B cell (primary cell): ENCODE data around the gene CNR2. TPM values are rescaled to one million over a fixed set of nuclear protein-coding genes. Genes with fewer than 3 reads are reported as not detected.

ENCODE experiments used
- ATAC-seq: fragments of 200-7000 bp; cut with Tn5 transposase; one replicate; pipeline ENCODE4 v1.10.0; 2021; ENCODE audit warnings: low read depth, mild to moderate bottlenecking, moderate number of reproducible peaks, moderate library complexity
- CTCF ChIA-PET: fragments of 350-600 bp; sonication (Branson Sonifier 250); formaldehyde crosslinking; loops from one replicate; lab custom pipeline; 2021; ENCODE audit warnings: antibody characterized with exemption, inconsistent platforms; lab: Charles Lee
- POLR2A ChIA-PET: fragments of 350-600 bp; sonication (Branson Sonifier 250); formaldehyde crosslinking; loops from one replicate; lab custom pipeline; 2021; ENCODE audit warnings: antibody characterized with exemption; lab: Charles Lee
- DNase-seq: peaks from one replicate; pipeline ENCODE4 v3.0.0; 2013
- H2AFZ ChIP-seq: 2 replicates; pipeline ENCODE4 v1.6.1; 2012; ENCODE audit warnings: mild to moderate bottlenecking, low read depth, low read length; ENCODE audit not compliant: insufficient read depth, poor library complexity, severe bottlenecking
- H3K27ac ChIP-seq, 2 donors: 1 replicate in 1 of 2; 2 replicates in 1 of 2; pipeline ENCODE4 v1.5.1; 2012 to 2013; ENCODE audit warnings: low read length in 2 of 2, mild to moderate bottlenecking in 2 of 2, moderate library complexity in 1 of 2
- H3K27me3 ChIP-seq, 4 experiments: fragments of 200-600 bp in 1 of 4; sonication (generic) in 1 of 4; replicated peaks in 1 of 4; 1 replicate in 2 of 4; 2 replicates in 2 of 4; pipeline versions ENCODE4 v1.6.1 to v1.7.0; 2013 to 2016; ENCODE audit warnings: low read length in 3 of 4, mild to moderate bottlenecking in 2 of 4, mixed read lengths in 1 of 4, moderate library complexity in 1 of 4; ENCODE audit not compliant: insufficient read depth in 4 of 4, control insufficient read depth in 3 of 4; ENCODE audit errors: control extremely low read depth in 1 of 4
- H3K36me3 ChIP-seq, 2 experiments: replicated peaks in 1 of 2; 1 replicate in 1 of 2; 2 replicates in 1 of 2; pipeline versions ENCODE4 v1.6.1 to v1.7.1; 2013; ENCODE audit warnings: low read length in 1 of 2; ENCODE audit not compliant: insufficient read depth in 2 of 2, control insufficient read depth in 1 of 2; ENCODE audit errors: control extremely low read depth in 1 of 2, extremely low read depth in 1 of 2
- H3K4me1 ChIP-seq, 2 donors: fragments of 200-600 bp in 1 of 2; sonication (generic) in 1 of 2; 1 replicate in 1 of 2; 2 replicates in 1 of 2; pipeline versions ENCODE4 v1.5.1 to v1.6.1; 2013 to 2017; ENCODE audit warnings: low read length in 2 of 2; ENCODE audit not compliant: control insufficient read depth in 2 of 2, insufficient read depth in 2 of 2
- H3K4me2 ChIP-seq: replicated peaks from 2 replicates; pipeline ENCODE3; 2012; ENCODE audit warnings: mild to moderate bottlenecking, low read depth, low read length; ENCODE audit not compliant: poor library complexity, severe bottlenecking
- H3K4me3 ChIP-seq, 5 experiments: fragments of 200-600 bp in 1 of 5; sonication (generic) in 1 of 5; 1 replicate in 3 of 5; 2 replicates in 2 of 5; pipeline versions ENCODE4 v1.5.1 to v1.7.0; 2011 to 2016; ENCODE audit warnings: low read length in 4 of 5, mild to moderate bottlenecking in 4 of 5, low read depth in 2 of 5, control low read depth in 1 of 5, moderate library complexity in 1 of 5; ENCODE audit not compliant: insufficient read depth in 1 of 5; ENCODE audit errors: control extremely low read depth in 1 of 5, extremely low read depth in 1 of 5
- H3K79me2 ChIP-seq: fragments of 200-600 bp; sonication (generic); one replicate; pipeline ENCODE4 v1.6.0; 2016; ENCODE audit warnings: low read length; ENCODE audit not compliant: control insufficient read depth, insufficient read depth
- H3K9ac ChIP-seq: fragments of 200-600 bp; sonication (generic); 2 replicates; pipeline ENCODE4 v1.6.1; 2017; ENCODE audit warnings: mild to moderate bottlenecking, low read length, moderate library complexity
- H3K9me3 ChIP-seq, 3 donors: one replicate each; pipeline versions ENCODE4 v1.6.1 to v1.7.1; 2013; ENCODE audit warnings: low read length in 2 of 3; ENCODE audit not compliant: control insufficient read depth in 2 of 3, insufficient read depth in 1 of 3; ENCODE audit errors: control extremely low read depth in 1 of 3
- H4K20me1 ChIP-seq: 2 replicates; pipeline ENCODE4 v1.6.0; 2012; ENCODE audit warnings: mild to moderate bottlenecking, low read length; ENCODE audit not compliant: insufficient read depth, control insufficient read depth, poor library complexity, severe bottlenecking
- H3K27ac Mint-ChIP-seq: one replicate; pipeline ENCODE4 v1.8.0; 2021; ENCODE audit warnings: mixed read lengths
- H3K27me3 Mint-ChIP-seq: one replicate; pipeline ENCODE4 v1.8.0; 2021; ENCODE audit warnings: mixed read lengths
- H3K4me1 Mint-ChIP-seq: one replicate; pipeline ENCODE4 v1.8.0; 2021; ENCODE audit warnings: mixed read lengths
- H3K4me3 Mint-ChIP-seq: one replicate; pipeline ENCODE4 v1.8.0; 2021; ENCODE audit warnings: mixed read lengths
- H3K9me3 Mint-ChIP-seq: one replicate; pipeline ENCODE4 v1.8.0; 2022; ENCODE audit warnings: mixed read lengths; ENCODE audit not compliant: insufficient read depth
- EZH2 ChIP-seq: IDR thresholded peaks from 2 replicates; pipeline ENCODE4 v1.6.1; 2012; ENCODE audit warnings: borderline replicate concordance, low read depth, mild to moderate bottlenecking, moderate library complexity, low read length; ENCODE audit not compliant: insufficient read depth, poor library complexity, severe bottlenecking
- WGBS: methylation state at CpG from one replicate; pipeline ENCODE4 v1.1.5; 2013; ENCODE audit warnings: missing lambda C conversion rate; ENCODE audit not compliant: insufficient coverage; 5-methylcytosine and 5-hydroxymethylcytosine counted together
- intact Hi-C: fragments of 100-400 bp; cut with micrococcal nuclease; formaldehyde crosslinking; loops from one replicate; pipeline ENCODE4 v1.10.0; 2022
- polyA plus RNA-seq: library from polyadenylated mRNA; depleted of rRNA; stranded (reverse); fragments of >200 nt; gene quantifications from 2 replicates; pipeline ENCODE4 v1.2.3, GENCODE V29; 2012
- total RNA-seq, 2 donors: library from RNA; stranded (reverse); fragments of 120-200 nt in 1 of 2; gene quantifications; 1 replicate in 1 of 2; 2 replicates in 1 of 2; pipeline versions ENCODE4 v1.2.3 to v1.2.4, GENCODE V29; 2013 to 2022
- TF ChIP-seq, protein P1 (sequence below): fragments of 200-600 bp; IDR thresholded peaks from one replicate; pipeline ENCODE4 v1.8.0; 2022; ENCODE audit warnings: antibody characterized with exemption, mild to moderate bottlenecking

Gene CNR2
- total and polyA plus RNA-seq, 2 donors (not counting 1 experiment from before 2014, with no cell fraction given): 45.6 to 63.4 TPM

GRCh38 chr1:23911921-23912320, 1.2 kb downstream of the CNR2 start:
- ATAC-seq: no peak
- Histone ChIP-seq H3K36me3 (peaks cover 0 to 20% of the 10 kb centered on the region in 2 experiments), H3K4me3 (peak overlapping the region; percentile 45 to 94 (median 77)), H3K4me2 (peak overlapping the region; percentile 84), H3K9ac (peak overlapping the region; percentile 88), H3K27ac (peak overlapping the region; percentile 83 to 93), H4K20me1 (peaks cover 29% of the 10 kb centered on the region), H3K4me1 (peaks cover 77 to 92% of the 10 kb centered on the region in 2 donors), H2AFZ (no peak overlapping the region), H3K27me3 (no peaks in the 10 kb centered on the region), H3K79me2 (peaks cover 72% of the 10 kb centered on the region), H3K9me3 (peaks cover 0 to 3% (median 0%) of the 10 kb centered on the region in 3 donors)
- WGBS: 56% methylated on average over 8 of the region's 8 CpGs
- ChIA-PET POLR2A (interaction anchor here (0.6 to 7.1 kb wide), 7 partner anchors 14 to 260 kb away, joined by 3 to 81 read pairs (median 6); partner anchors contain the start of gene PNRC2), CTCF (interaction anchor here (0.6 to 5.2 kb wide), 9 partner anchors 15 to 479 kb away, joined by 3 to 40 read pairs (median 5); partner anchors contain the start of gene PNRC2)
- H3K27ac Mint-ChIP-seq: peak overlapping the region; percentile 99
- H3K4me3 Mint-ChIP-seq: peak overlapping the region; percentile 99
- H3K9me3 Mint-ChIP-seq: no peaks in the 10 kb centered on the region
- intact Hi-C loops: loop anchor here (2.0 to 5.0 kb wide), 2 partner anchors 15 to 355 kb away; partner anchors contain the start of gene ID3
- H3K27me3 Mint-ChIP-seq: no peaks in the 10 kb centered on the region
- peak; percentile 39 for DNase-seq
- H3K4me1 Mint-ChIP-seq: peaks cover 88% of the 10 kb centered on the region
- no peak for TF ChIP-seq EZH2
- TF ChIP-seq, protein P1, sequence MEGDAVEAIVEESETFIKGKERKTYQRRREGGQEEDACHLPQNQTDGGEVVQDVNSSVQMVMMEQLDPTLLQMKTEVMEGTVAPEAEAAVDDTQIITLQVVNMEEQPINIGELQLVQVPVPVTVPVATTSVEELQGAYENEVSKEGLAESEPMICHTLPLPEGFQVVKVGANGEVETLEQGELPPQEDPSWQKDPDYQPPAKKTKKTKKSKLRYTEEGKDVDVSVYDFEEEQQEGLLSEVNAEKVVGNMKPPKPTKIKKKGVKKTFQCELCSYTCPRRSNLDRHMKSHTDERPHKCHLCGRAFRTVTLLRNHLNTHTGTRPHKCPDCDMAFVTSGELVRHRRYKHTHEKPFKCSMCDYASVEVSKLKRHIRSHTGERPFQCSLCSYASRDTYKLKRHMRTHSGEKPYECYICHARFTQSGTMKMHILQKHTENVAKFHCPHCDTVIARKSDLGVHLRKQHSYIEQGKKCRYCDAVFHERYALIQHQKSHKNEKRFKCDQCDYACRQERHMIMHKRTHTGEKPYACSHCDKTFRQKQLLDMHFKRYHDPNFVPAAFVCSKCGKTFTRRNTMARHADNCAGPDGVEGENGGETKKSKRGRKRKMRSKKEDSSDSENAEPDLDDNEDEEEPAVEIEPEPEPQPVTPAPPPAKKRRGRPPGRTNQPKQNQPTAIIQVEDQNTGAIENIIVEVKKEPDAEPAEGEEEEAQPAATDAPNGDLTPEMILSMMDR: no peak
